ENCODE data around the gene PGS1. TPM values are rescaled to one million over a fixed set of nuclear protein-coding genes. Genes with fewer than 3 reads are reported as not detected.

Gene PGS1
- total RNA-seq, 5 donors from 2014 or later (not counting 1 experiment from before 2014, with no cell fraction given): 60.5 to 87.2 (median 78.9) TPM

DNA sequence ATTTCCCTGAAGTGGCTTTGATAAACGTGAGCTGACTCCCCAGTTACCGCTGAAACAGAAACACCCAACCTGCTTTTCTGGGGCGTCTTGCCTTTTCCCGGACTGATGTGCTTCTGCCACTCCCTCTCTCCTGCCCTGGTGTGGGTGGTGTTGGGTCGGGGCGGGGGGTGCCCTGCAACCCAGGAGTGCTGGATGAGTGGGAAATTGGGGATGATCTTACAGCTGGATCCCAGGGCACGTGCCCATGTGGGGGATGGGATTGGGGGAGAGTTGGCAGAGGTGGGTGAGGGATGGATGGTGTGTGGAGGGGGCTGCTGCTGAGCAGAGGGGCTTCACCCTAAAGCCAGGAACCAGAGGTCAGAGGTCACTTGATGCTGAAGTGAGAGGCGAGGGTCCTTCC, 28.5 kb downstream of the PGS1 start:
- H3K27ac ChIP-seq (ENCODE audit: low read length): no peak overlapping the region
- CTCF ChIA-PET: no interaction called here

GRCh38 chr17:78407387-78408000, 29.0 kb downstream of the PGS1 start:
- Histone ChIP-seq H3K27me3 (replicated peaks in 1 of 2; ENCODE audit: control insufficient read depth in 2 of 2, extremely low read depth in 1 of 2, insufficient read depth in 2 of 2, low read length in 1 of 2) (no peaks in the 10 kb centered on the region), H3K4me3 (ENCODE audit: control insufficient read depth in 1 of 2, extremely low read depth in 1 of 2, low read length in 1 of 2) (no peak overlapping the region), H3K9me3 (no peaks in the 10 kb centered on the region), H3K36me3 (ENCODE audit: control insufficient read depth in 2 of 2, extremely low read depth in 1 of 2, insufficient read depth in 1 of 2, low read length in 1 of 2) (peaks cover 9 to 53% of the 10 kb centered on the region in 2 donors), H3K4me1 (ENCODE audit: control insufficient read depth in 1 of 2, extremely low read depth in 1 of 2, insufficient read depth in 2 of 2, low read length in 2 of 2) (peaks cover 0 to 30% of the 10 kb centered on the region in 2 experiments), H3K27ac (ENCODE audit: low read length) (no peak overlapping the region)
- WGBS (ENCODE audit: insufficient coverage): 93% methylated on average over 4 of the region's 7 CpGs
- Mint-ChIP-seq H3K27me3 (no peaks in the 10 kb centered on the region), H3K27ac (peak overlapping the region in 1 of 2 donors; percentile 48), H3K9me3 (no peaks in the 10 kb centered on the region), H3K36me3 (peaks cover 35% of the 10 kb centered on the region), H3K4me1 (peaks cover 30 to 42% (median 39%) of the 10 kb centered on the region in 3 donors), H3K4me3 (no peak overlapping the region)
- POLR2A ChIA-PET: no interaction called here
- no peak for DNase-seq
- no peak for ATAC-seq (replicated peaks in 1 of 4)
- CTCF ChIA-PET: no interaction called here

More for the DNA sequence above, 28.5 kb downstream of the PGS1 start:
- 82% methylated on average over 6 of the region's 8 CpGs for WGBS (ENCODE audit: insufficient coverage)
- H3K9me3 ChIP-seq: no peaks in the 10 kb centered on the region
- no peaks in the 10 kb centered on the region for H3K27me3 ChIP-seq (replicated peaks in 1 of 2; ENCODE audit: control insufficient read depth in 2 of 2, extremely low read depth in 1 of 2, insufficient read depth in 2 of 2, low read length in 1 of 2)
- peak overlapping the region; percentile 19 to 39 for H3K27ac Mint-ChIP-seq
- H3K9me3 Mint-ChIP-seq: no peaks in the 10 kb centered on the region
- peaks cover 9 to 52% of the 10 kb centered on the region in 2 donors for H3K36me3 ChIP-seq (ENCODE audit: control insufficient read depth in 2 of 2, extremely low read depth in 1 of 2, insufficient read depth in 1 of 2, low read length in 1 of 2)
- peaks cover 24 to 37% (median 33%) of the 10 kb centered on the region in 3 donors for H3K4me1 Mint-ChIP-seq
- no peaks in the 10 kb centered on the region for H3K27me3 Mint-ChIP-seq
- no peak overlapping the region for H3K4me3 ChIP-seq (ENCODE audit: control insufficient read depth in 1 of 2, extremely low read depth in 1 of 2, low read length in 1 of 2)
- ATAC-seq (replicated peaks in 1 of 4): no peak
- POLR2A ChIA-PET: no interaction called here
- DNase-seq: no peak
- peaks cover 0 to 24% of the 10 kb centered on the region in 2 experiments for H3K4me1 ChIP-seq (ENCODE audit: control insufficient read depth in 1 of 2, extremely low read depth in 1 of 2, insufficient read depth in 2 of 2, low read length in 2 of 2)
- H3K36me3 Mint-ChIP-seq: peaks cover 38% of the 10 kb centered on the region
- H3K4me3 Mint-ChIP-seq: no peak overlapping the region

DNA sequence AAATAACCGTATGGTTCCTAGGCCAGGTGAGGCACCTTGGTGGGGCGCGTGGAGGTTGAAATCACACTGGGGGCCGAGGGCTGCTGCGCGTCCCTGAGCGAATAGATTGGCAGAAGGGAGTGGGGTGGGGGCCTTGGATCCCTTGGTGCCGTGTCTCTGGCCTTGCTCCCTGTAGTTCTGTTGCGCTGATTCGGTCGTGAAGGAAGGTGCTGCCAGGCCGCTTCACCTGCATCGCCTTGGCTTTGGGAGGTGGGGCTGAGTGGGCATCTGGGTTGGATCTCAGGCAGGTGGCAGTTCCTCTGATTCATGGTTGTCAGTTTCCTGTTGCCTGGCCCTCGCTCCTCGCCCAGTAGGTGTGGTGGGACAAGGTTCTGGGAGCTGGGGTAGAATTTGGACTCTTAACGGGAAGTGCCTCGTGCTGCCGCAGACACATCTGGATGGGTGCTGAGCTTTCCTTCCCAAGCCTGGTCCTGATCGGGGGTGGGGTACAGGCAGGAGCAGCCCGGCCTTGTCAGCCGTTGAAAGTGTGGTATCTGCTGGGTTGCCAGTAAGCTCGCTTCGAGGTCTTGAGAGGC, 30.1 kb downstream of the PGS1 start:
- peak overlapping the region; percentile 48 to 58 for H3K27ac Mint-ChIP-seq
- ChIA-PET POLR2A (no interaction called here), CTCF (no interaction called here)
- DNase-seq (no peak), ATAC-seq (replicated peaks in 1 of 4) (no peak)
- Histone ChIP-seq H3K4me1 (ENCODE audit: control insufficient read depth in 1 of 2, extremely low read depth in 1 of 2, insufficient read depth in 2 of 2, low read length in 2 of 2) (peaks cover 2 to 41% of the 10 kb centered on the region in 2 experiments), H3K27ac (ENCODE audit: low read length) (no peak overlapping the region), H3K4me3 (ENCODE audit: control insufficient read depth in 1 of 2, extremely low read depth in 1 of 2, low read length in 1 of 2) (no peak overlapping the region), H3K36me3 (ENCODE audit: control insufficient read depth in 2 of 2, extremely low read depth in 1 of 2, insufficient read depth in 1 of 2, low read length in 1 of 2) (peaks cover 4 to 50% of the 10 kb centered on the region in 2 donors), H3K27me3 (replicated peaks in 1 of 2; ENCODE audit: control insufficient read depth in 2 of 2, extremely low read depth in 1 of 2, insufficient read depth in 2 of 2, low read length in 1 of 2) (no peaks in the 10 kb centered on the region), H3K9me3 (no peaks in the 10 kb centered on the region)
- no peaks in the 10 kb centered on the region for H3K9me3 Mint-ChIP-seq
- no peak overlapping the region for H3K4me3 Mint-ChIP-seq
- H3K36me3 Mint-ChIP-seq: peaks cover 24% of the 10 kb centered on the region
- peaks cover 41 to 53% (median 49%) of the 10 kb centered on the region in 3 donors for H3K4me1 Mint-ChIP-seq
- H3K27me3 Mint-ChIP-seq: no peaks in the 10 kb centered on the region
- WGBS (ENCODE audit: insufficient coverage): 97% methylated on average over 21 of the region's 23 CpGs

- H3K4me3 ChIP-seq (ENCODE audit: control insufficient read depth in 1 of 2, extremely low read depth in 1 of 2, low read length in 1 of 2): no peak overlapping the region
- peaks cover 0 to 44% of the 10 kb centered on the region in 2 donors for H3K36me3 ChIP-seq (ENCODE audit: control insufficient read depth in 2 of 2, extremely low read depth in 1 of 2, insufficient read depth in 1 of 2, low read length in 1 of 2)
- ChIA-PET POLR2A (no interaction called here), CTCF (no interaction called here)
- ATAC-seq (replicated peaks in 1 of 4): no peak
- H3K4me1 ChIP-seq (ENCODE audit: control insufficient read depth in 1 of 2, extremely low read depth in 1 of 2, insufficient read depth in 2 of 2, low read length in 2 of 2): peaks cover 9 to 49% of the 10 kb centered on the region in 2 experiments
- H3K36me3 Mint-ChIP-seq: peaks cover 18% of the 10 kb centered on the region
- H3K27me3 Mint-ChIP-seq: no peaks in the 10 kb centered on the region
- H3K9me3 ChIP-seq: no peaks in the 10 kb centered on the region
- 58% methylated on average over 3 of the region's 12 CpGs for WGBS (ENCODE audit: insufficient coverage)
- H3K27me3 ChIP-seq (replicated peaks in 1 of 2; ENCODE audit: control insufficient read depth in 2 of 2, extremely low read depth in 1 of 2, insufficient read depth in 2 of 2, low read length in 1 of 2): no peaks in the 10 kb centered on the region
- H3K4me1 Mint-ChIP-seq: peaks cover 49 to 61% (median 57%) of the 10 kb centered on the region in 3 donors
- H3K27ac ChIP-seq (ENCODE audit: low read length): no peak overlapping the region
- H3K9me3 Mint-ChIP-seq: no peaks in the 10 kb centered on the region
- peak overlapping the region; percentile 45 to 58 for H3K27ac Mint-ChIP-seq
- no peak for DNase-seq
- no peak overlapping the region for H3K4me3 Mint-ChIP-seq
Observed at GRCh38 chr17:78409191-78409928, 30.9 kb downstream of the PGS1 start.

DNA sequence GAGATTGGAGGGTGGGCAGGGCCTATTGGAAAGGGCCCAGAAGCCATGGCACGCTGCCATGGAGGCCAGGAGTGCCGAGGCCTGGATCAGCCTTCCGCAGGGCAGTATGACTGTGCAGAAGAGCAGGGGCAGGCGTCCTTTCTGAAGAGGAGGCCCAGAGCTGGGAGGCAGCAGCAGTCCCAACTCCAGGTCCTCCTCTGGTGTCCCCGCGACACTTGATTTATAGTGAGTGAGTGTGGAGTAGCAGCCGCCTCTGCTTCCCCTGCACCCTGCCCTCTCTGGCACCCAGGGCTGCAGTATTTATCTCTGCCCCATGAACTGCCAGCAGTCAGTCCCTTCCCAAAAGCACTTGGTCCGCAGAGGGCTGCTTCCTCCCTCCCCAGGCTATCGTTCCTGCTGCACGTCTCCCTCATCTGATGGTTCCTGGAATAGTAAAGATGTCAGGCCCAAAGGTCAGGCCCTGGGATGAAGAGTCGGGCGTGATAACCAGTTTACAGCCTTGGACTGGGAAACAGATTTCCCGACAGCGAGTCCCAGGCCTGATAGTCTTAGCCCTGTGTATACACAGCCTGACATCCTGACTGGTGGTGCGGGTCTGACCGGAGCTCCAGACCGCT, 32.9 kb downstream of the PGS1 start:
- Mint-ChIP-seq H3K4me1 (peaks cover 53 to 77% (median 72%) of the 10 kb centered on the region in 3 donors), H3K9me3 (no peaks in the 10 kb centered on the region), H3K36me3 (peaks cover 6% of the 10 kb centered on the region), H3K4me3 (no peak overlapping the region), H3K27me3 (no peaks in the 10 kb centered on the region), H3K27ac (peak overlapping the region; percentile 5 to 77)
- no peak for ATAC-seq (replicated peaks in 1 of 4)
- ChIA-PET CTCF (interaction anchor here (0.6 to 0.7 kb wide), 3 partner anchors 38 to 156 kb away, joined by 3 to 7 read pairs (median 6); no protein-coding TSS in a partner anchor), POLR2A (interaction anchor here in 1 of 2 donors (0.6 kb wide), 1 partner anchor 8 kb away, joined by 4 read pairs; no protein-coding TSS in a partner anchor)
- Histone ChIP-seq H3K4me3 (ENCODE audit: control insufficient read depth in 1 of 2, extremely low read depth in 1 of 2, low read length in 1 of 2) (no peak overlapping the region), H3K9me3 (no peaks in the 10 kb centered on the region), H3K36me3 (ENCODE audit: control insufficient read depth in 2 of 2, extremely low read depth in 1 of 2, insufficient read depth in 1 of 2, low read length in 1 of 2) (peaks cover 0 to 40% of the 10 kb centered on the region in 2 donors), H3K27ac (ENCODE audit: low read length) (no peak overlapping the region), H3K4me1 (ENCODE audit: control insufficient read depth in 1 of 2, extremely low read depth in 1 of 2, insufficient read depth in 2 of 2, low read length in 2 of 2) (peaks cover 20 to 69% of the 10 kb centered on the region in 2 experiments), H3K27me3 (replicated peaks in 1 of 2; ENCODE audit: control insufficient read depth in 2 of 2, extremely low read depth in 1 of 2, insufficient read depth in 2 of 2, low read length in 1 of 2) (no peaks in the 10 kb centered on the region)
- WGBS (ENCODE audit: insufficient coverage): 93% methylated on average over 10 of the region's 17 CpGs
- DNase-seq: no peak

DNA sequence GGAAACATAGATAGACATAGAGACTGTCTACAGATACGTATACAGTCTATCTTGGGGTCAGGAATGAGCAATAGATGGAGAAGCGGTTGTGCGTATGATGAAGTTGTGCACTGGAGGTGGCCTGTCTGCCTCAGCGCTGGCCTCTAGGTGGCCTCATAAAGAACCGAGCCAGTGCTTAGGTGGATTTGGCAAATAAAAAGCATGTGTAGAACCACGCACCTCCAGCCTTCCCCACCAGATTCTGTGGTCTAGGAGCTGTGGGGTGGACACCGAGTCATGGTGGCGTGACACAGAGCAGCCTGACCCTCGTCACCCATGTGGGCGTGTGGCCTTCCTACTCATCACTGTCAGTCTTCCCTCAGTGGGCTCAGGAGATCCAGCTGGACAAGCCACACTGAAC, 34.0 kb downstream of the PGS1 start:
- peak overlapping the region; percentile 78 for H3K27ac ChIP-seq (ENCODE audit: low read length)
- ChIA-PET CTCF (interaction anchor here (0.6 to 0.7 kb wide), 6 partner anchors 9 to 869 kb away, joined by 3 to 7 read pairs (median 3); no protein-coding TSS in a partner anchor), POLR2A (interaction anchor here (0.6 to 0.7 kb wide), 4 partner anchors 20 to 1028 kb away, joined by 3 to 8 read pairs (median 6); no protein-coding TSS in a partner anchor)
- Mint-ChIP-seq H3K36me3 (peaks cover 12% of the 10 kb centered on the region), H3K4me3 (peak overlapping the region in 1 of 3 donors; percentile 79), H3K27ac (peak overlapping the region; percentile 86 to 91), H3K27me3 (no peaks in the 10 kb centered on the region), H3K9me3 (no peaks in the 10 kb centered on the region), H3K4me1 (peaks cover 62 to 83% (median 78%) of the 10 kb centered on the region in 3 donors)
- H3K27me3 ChIP-seq (replicated peaks in 1 of 2; ENCODE audit: control insufficient read depth in 2 of 2, extremely low read depth in 1 of 2, insufficient read depth in 2 of 2, low read length in 1 of 2): no peaks in the 10 kb centered on the region
- peaks cover 3 to 40% of the 10 kb centered on the region in 2 donors for H3K36me3 ChIP-seq (ENCODE audit: control insufficient read depth in 2 of 2, extremely low read depth in 1 of 2, insufficient read depth in 1 of 2, low read length in 1 of 2)
- ATAC-seq (replicated peaks in 1 of 4): no peak
- peak in 12 of 35 experiments; percentile 9 to 43 (median 16) for DNase-seq
- H3K4me1 ChIP-seq (ENCODE audit: control insufficient read depth in 1 of 2, extremely low read depth in 1 of 2, insufficient read depth in 2 of 2, low read length in 2 of 2): peaks cover 20 to 67% of the 10 kb centered on the region in 2 experiments
- no peaks in the 10 kb centered on the region for H3K9me3 ChIP-seq
- 100% methylated on average over 2 of the region's 10 CpGs for WGBS (ENCODE audit: insufficient coverage)
- H3K4me3 ChIP-seq (ENCODE audit: control insufficient read depth in 1 of 2, extremely low read depth in 1 of 2, low read length in 1 of 2): no peak overlapping the region

Measured in T-cell (primary cell).